IMR-90 (cell line): Measurements from ENCODE around the gene TMEM38A. TPM values are rescaled to one million over a fixed set of nuclear protein-coding genes. Genes with fewer than 3 reads are reported as not detected.

Experiments
- ATAC-seq: fragments of 200-7000 bp; cut with Tn5 transposase; 2 replicates; pipeline ENCODE4 v1.9.1; 2020; ENCODE audit warnings: low read depth, mild to moderate bottlenecking, moderate library complexity
- BruUV-seq: library from RNA; stranded (reverse); fragments of 400-500 nt; replicated peaks from 2 replicates; lab custom pipeline; 2021; lab: Mats Ljungman, UMichigan
- CTCF ChIA-PET: fragments of 300-600 bp; formaldehyde crosslinking; extraction: SDS; loops from one replicate; lab custom pipeline; 2021; ENCODE audit warnings: antibody characterized with exemption; lab: Yijun Ruan, JAX
- POLR2A ChIA-PET: fragments of 300-600 bp; sonication (Branson Sonifier 250); formaldehyde crosslinking; loops from one replicate; lab custom pipeline; 2022; ENCODE audit warnings: antibody characterized with exemption; ENCODE audit not compliant: unreplicated experiment; lab: Charles Lee
- DNase-seq: peaks from one replicate; pipeline ENCODE4 v3.0.0; 2013
- H2AFZ ChIP-seq: replicated peaks from 2 replicates; pipeline ENCODE3; 2013; ENCODE audit warnings: low read length, mild to moderate bottlenecking; ENCODE audit not compliant: poor library complexity
- H2AK5ac ChIP-seq: 2 replicates; pipeline ENCODE4 v1.6.1; 2013; ENCODE audit warnings: low read depth, low read length, inconsistent platforms
- H2AK9ac ChIP-seq: replicated peaks from 2 replicates; pipeline ENCODE3; 2013; ENCODE audit warnings: mild to moderate bottlenecking, low read depth, low read length, moderate library complexity; ENCODE audit not compliant: poor library complexity
- H2BK120ac ChIP-seq: 2 replicates; pipeline ENCODE4 v1.6.1; 2013; ENCODE audit warnings: low read depth, low read length, inconsistent platforms
- H2BK15ac ChIP-seq: 3 replicates; pipeline ENCODE4 v1.6.1; 2013; ENCODE audit warnings: low read depth, low read length, inconsistent platforms
- H2BK20ac ChIP-seq: 2 replicates; pipeline ENCODE4 v1.6.1; 2013; ENCODE audit warnings: low read depth, mild to moderate bottlenecking, inconsistent platforms, low read length, moderate library complexity
- H2BK5ac ChIP-seq: 2 replicates; pipeline ENCODE4 v1.6.1; 2013; ENCODE audit warnings: mild to moderate bottlenecking, low read depth, low read length, inconsistent platforms; ENCODE audit not compliant: poor library complexity, severe bottlenecking
- H3K14ac ChIP-seq: replicated peaks from 2 replicates; pipeline ENCODE4 v1.6.1; 2013; ENCODE audit warnings: low read depth, low read length, inconsistent platforms
- H3K18ac ChIP-seq: 2 replicates; pipeline ENCODE4 v1.6.1; 2013; ENCODE audit warnings: low read depth, low read length, control low read depth
- H3K23ac ChIP-seq: 2 replicates; pipeline ENCODE4 v1.6.1; 2013; ENCODE audit warnings: low read depth, low read length, inconsistent platforms
- H3K27ac ChIP-seq: 2 replicates; pipeline ENCODE4 v1.5.1; 2013; ENCODE audit warnings: mild to moderate bottlenecking, control low read depth, low read length; ENCODE audit not compliant: insufficient read depth
- H3K27me3 ChIP-seq: 2 replicates; pipeline ENCODE4 v1.6.1; 2013; ENCODE audit warnings: low read length; ENCODE audit not compliant: control insufficient read depth, insufficient read depth
- H3K36me3 ChIP-seq: 2 replicates; pipeline ENCODE4 v1.6.1; 2013; ENCODE audit warnings: low read length, mixed read lengths; ENCODE audit not compliant: control insufficient read depth, insufficient read depth
- H3K4ac ChIP-seq: 2 replicates; pipeline ENCODE4 v1.6.1; 2013; ENCODE audit warnings: low read depth, low read length, inconsistent platforms
- H3K4me1 ChIP-seq: 2 replicates; pipeline ENCODE4 v1.6.1; 2013; ENCODE audit warnings: low read length, mixed read lengths; ENCODE audit not compliant: control insufficient read depth, insufficient read depth
- H3K4me2 ChIP-seq: 2 replicates; pipeline ENCODE4 v1.6.1; 2013; ENCODE audit warnings: low read depth, mild to moderate bottlenecking, control low read depth, low read length, moderate library complexity
- H3K4me3 ChIP-seq: 2 replicates; pipeline ENCODE4 v1.5.1; 2013; ENCODE audit warnings: low read depth, mild to moderate bottlenecking, control low read depth, low read length, moderate library complexity; ENCODE audit not compliant: insufficient read depth
- H3K56ac ChIP-seq: 2 replicates; pipeline ENCODE4 v1.6.1; 2013; ENCODE audit warnings: low read length, inconsistent platforms; ENCODE audit not compliant: insufficient read depth; ENCODE audit errors: extremely low read depth
- H3K79me1 ChIP-seq, 2 experiments: 2 replicates each; pipeline ENCODE4 v1.6.1; 2013; ENCODE audit warnings: low read length in 2 of 2, inconsistent platforms in 1 of 2, low read depth in 1 of 2
- H3K9ac ChIP-seq: 2 replicates; pipeline ENCODE4 v1.6.1; 2013; ENCODE audit warnings: low read depth, low read length, control low read depth
- H3K9me1 ChIP-seq: 2 replicates; pipeline ENCODE4 v1.6.1; 2013; ENCODE audit warnings: low read length, inconsistent platforms; ENCODE audit not compliant: insufficient read depth
- H3K9me3 ChIP-seq: 2 replicates; pipeline ENCODE4 v1.6.1; 2013; ENCODE audit warnings: low read length; ENCODE audit not compliant: control insufficient read depth, insufficient read depth
- H4K20me1 ChIP-seq: 2 replicates; pipeline ENCODE4 v1.6.1; 2013; ENCODE audit warnings: low read length, inconsistent platforms; ENCODE audit not compliant: insufficient read depth
- H4K5ac ChIP-seq: 2 replicates; pipeline ENCODE4 v1.6.1; 2013; ENCODE audit warnings: mild to moderate bottlenecking, low read depth, low read length, control low read depth
- H4K8ac ChIP-seq, 2 experiments: 2 replicates each; pipeline ENCODE4 v1.6.1; 2013; ENCODE audit warnings: low read depth in 2 of 2, low read length in 2 of 2, control low read depth in 1 of 2, inconsistent platforms in 1 of 2
- H4K91ac ChIP-seq: 2 replicates; pipeline ENCODE4 v1.6.1; 2013; ENCODE audit warnings: low read depth, low read length, inconsistent platforms; ENCODE audit not compliant: insufficient read depth
- BHLHE40 ChIP-seq: fragments of 150-350 bp; IDR thresholded peaks from 2 replicates; pipeline ENCODE4 v1.6.1; 2016; ENCODE audit warnings: mild to moderate bottlenecking, low read depth, low read length
- CEBPB ChIP-seq: IDR thresholded peaks from 2 replicates; pipeline ENCODE4 v1.6.1; 2012; ENCODE audit warnings: low read depth, low read length, improper control_type of control experiment
- CHD1 ChIP-seq: IDR thresholded peaks from 2 replicates; pipeline ENCODE4 v1.6.1; 2012; ENCODE audit warnings: low read depth, low read length, improper control_type of control experiment
- CTCF ChIP-seq: conservative IDR thresholded peaks from 2 replicates; pipeline ENCODE4 v1.5.1; 2012; ENCODE audit warnings: mild to moderate bottlenecking, low read depth, low read length, improper control_type of control experiment
- ELK1 ChIP-seq: fragments of 150-350 bp; IDR thresholded peaks from 2 replicates; pipeline ENCODE4 v1.6.1; 2016; ENCODE audit warnings: low read depth, mild to moderate bottlenecking, low read length, moderate library complexity, borderline replicate concordance
- FOS ChIP-seq: fragments of 150-350 bp; IDR thresholded peaks from 2 replicates; pipeline ENCODE4 v1.6.1; 2016; ENCODE audit warnings: low read depth, low read length
- MAFK ChIP-seq: IDR thresholded peaks from 2 replicates; pipeline ENCODE4 v1.6.1; 2012; ENCODE audit warnings: low read depth, low read length, improper control_type of control experiment
- MAZ ChIP-seq: IDR thresholded peaks from 2 replicates; pipeline ENCODE4 v1.6.1; 2012; ENCODE audit warnings: low read depth, mild to moderate bottlenecking, low read length, improper control_type of control experiment, moderate library complexity, borderline replicate concordance
- MXI1 ChIP-seq: IDR thresholded peaks from 2 replicates; pipeline ENCODE4 v1.6.1; 2012; ENCODE audit warnings: low read depth, mild to moderate bottlenecking, low read length, moderate library complexity, borderline replicate concordance
- NFE2L2 ChIP-seq: fragments of 150-350 bp; IDR thresholded peaks from 2 replicates; pipeline ENCODE4 v1.6.1; 2016; ENCODE audit warnings: low read depth, mild to moderate bottlenecking, low read length
- POLR2A ChIP-seq: IDR thresholded peaks from 2 replicates; pipeline ENCODE4 v1.6.1; 2012; ENCODE audit warnings: mild to moderate bottlenecking, low read depth, low read length
- RAD21 ChIP-seq: IDR thresholded peaks from 2 replicates; pipeline ENCODE4 v1.6.1; 2012; ENCODE audit warnings: low read length, improper control_type of control experiment
- RCOR1 ChIP-seq: IDR thresholded peaks from 2 replicates; pipeline ENCODE4 v1.6.1; 2012; ENCODE audit warnings: mild to moderate bottlenecking, low read length, improper control_type of control experiment; ENCODE audit not compliant: insufficient replicate concordance
- RFX5 ChIP-seq: IDR thresholded peaks from 2 replicates; pipeline ENCODE4 v1.8.0; 2012; ENCODE audit warnings: low read depth, mild to moderate bottlenecking, low read length, moderate library complexity
- SMC3 ChIP-seq: fragments of 150-350 bp; IDR thresholded peaks from 2 replicates; pipeline ENCODE4 v1.6.1; 2016; ENCODE audit warnings: low read depth, mild to moderate bottlenecking, antibody characterized with exemption, low read length, moderate library complexity
- USF2 ChIP-seq: fragments of 150-350 bp; IDR thresholded peaks from 2 replicates; pipeline ENCODE4 v1.6.1; 2017; ENCODE audit warnings: mild to moderate bottlenecking, antibody characterized with exemption, low read length, low read depth
- WGBS, 2 experiments: methylation state at CpG; one replicate each; pipeline versions ENCODE4 v1.1.5 to v1.1.7; 2013; ENCODE audit warnings: missing lambda C conversion rate in 2 of 2; ENCODE audit not compliant: insufficient read length in 1 of 2; ENCODE audit errors: extremely low coverage in 2 of 2; 5-methylcytosine and 5-hydroxymethylcytosine counted together
- dilution Hi-C: fragments of 300-500 bp; cut with HindIII; formaldehyde crosslinking; loops from one replicate; pipeline ENCODE4 v1.14.3; 2018; ENCODE audit warnings: low sequenced_read_pairs; ENCODE audit not compliant: unreplicated experiment
- in situ Hi-C: fragments of 300-500 bp; cut with MboI; formaldehyde crosslinking; loops from 3 replicates; pipeline ENCODE4 v1.14.3; 2019; ENCODE audit warnings: low sequenced_read_pairs, inconsistent platforms, mixed read lengths
- intact Hi-C: fragments of 100-400 bp; cut with micrococcal nuclease; formaldehyde crosslinking; loops from 2 replicates; pipeline ENCODE4 v1.10.0; 2022
- polyA plus RNA-seq, 3 experiments: library from polyadenylated mRNA; depleted of rRNA; stranded (reverse); fragments of >200 nt; gene quantifications; 2 replicates each; pipeline ENCODE4 v1.2.3, GENCODE V29; 2012; ENCODE audit warnings: low replicate concordance in 1 of 3
- total RNA-seq: library from RNA; depleted of rRNA; stranded (reverse); fragments of >200 nt; gene quantifications from 2 replicates; pipeline ENCODE4 v1.2.3, GENCODE V29; 2012

The TMEM38A gene
- total and polyA plus RNA-seq, 2 of the 4 experiments (the other 2 are of a cell fraction): 1.3 to 2.0 TPM

- TF ChIP-seq FOS (no peak), CHD1 (no peak), CTCF (no peak), ELK1 (no peak), MAZ (no peak), USF2 (no peak), BHLHE40 (no peak), MXI1 (no peak), CEBPB (no peak), POLR2A (no peak), MAFK (no peak), RCOR1 (no peak), NFE2L2 (no peak), RAD21 (no peak), SMC3 (no peak), RFX5 (no peak)
- H2BK5ac ChIP-seq: no peak overlapping the region
- H3K9me3 ChIP-seq: no peaks in the 10 kb centered on the region
- dilution Hi-C loops: no loop called here
- H2BK15ac ChIP-seq: no peak overlapping the region
- H4K20me1 ChIP-seq: peaks cover 52% of the 10 kb centered on the region
- H3K9ac ChIP-seq: no peak overlapping the region
- H3K27me3 ChIP-seq: no peaks in the 10 kb centered on the region
- H3K79me1 ChIP-seq: peaks cover 51 to 82% of the 10 kb centered on the region in 2 experiments
- DNase-seq (no peak), ATAC-seq (no peak)
- H4K5ac ChIP-seq: no peak overlapping the region
- no peak overlapping the region for H3K18ac ChIP-seq
- H3K9me1 ChIP-seq: peaks cover 29% of the 10 kb centered on the region
- no peak overlapping the region for H3K27ac ChIP-seq
- H3K14ac ChIP-seq: no peak overlapping the region
- H4K8ac ChIP-seq: no peak overlapping the region
- H3K36me3 ChIP-seq: peaks cover 59% of the 10 kb centered on the region
- H2AK9ac ChIP-seq: no peak overlapping the region
- H3K4me1 ChIP-seq: no peaks in the 10 kb centered on the region
- H2AFZ ChIP-seq: no peak overlapping the region
- H3K56ac ChIP-seq: no peak overlapping the region
- H3K4ac ChIP-seq: no peak overlapping the region
- H3K4me3 ChIP-seq: no peak overlapping the region
- no peak overlapping the region for H4K91ac ChIP-seq
- no peak overlapping the region for H2BK120ac ChIP-seq
- no TSS peak for BruUV-seq
- H2BK20ac ChIP-seq: no peak overlapping the region
- POLR2A ChIA-PET: interaction anchor here (0.6 kb wide), 1 partner anchor 30 kb away, joined by 3 read pairs; no protein-coding TSS in a partner anchor
- no peak overlapping the region for H3K4me2 ChIP-seq
- WGBS, 2 experiments: no CpG with 5 or more reads among the region's 3 CpGs
- in situ Hi-C loops: no loop called here
- H3K23ac ChIP-seq: no peak overlapping the region
- intact Hi-C loops: no loop called here
- CTCF ChIA-PET: no interaction called here
- H2AK5ac ChIP-seq: no peak overlapping the region
Measured at GRCh38 chr19:16654627-16655026, 6.3 kb upstream of the TMEM38A start.
